Measurements from ENCODE around the gene PWP1. TPM values are rescaled to one million over a fixed set of nuclear protein-coding genes. Genes with fewer than 3 reads are reported as not detected.

PWP1 gene
- total and polyA plus RNA-seq, 10 of the 15 experiments (the other 5 are each of a cell fraction or from before 2014, with no cell fraction given), result 42.4 to 283 (median 84.6) TPM

- H3K27ac ChIP-seq (ENCODE audit: control insufficient read depth, insufficient read depth), result no peak overlapping the region
- ChIA-PET CTCF (interaction anchor here (0.7 kb wide), 1 partner anchor 16 kb away, joined by 3 read pairs; no protein-coding TSS in a partner anchor), POLR2A (no interaction called here), SMC1A (ENCODE audit: uncharacterized antibody, unreplicated experiment) (no interaction called here), RAD21 (ENCODE audit: unreplicated experiment) (no interaction called here)
- 43% methylated on average over 4 of the region's 4 CpGs for WGBS (ENCODE audit: insufficient coverage, insufficient replicate concordance, low lambda C conversion rate, missing lambda C conversion rate)
- H3K36me3 ChIP-seq (ENCODE audit: control insufficient read depth in 2 of 2, insufficient read depth in 2 of 2, low read length in 1 of 2), result no peaks in the 10 kb centered on the region
- DNase-seq (ENCODE audit: low read depth, low spot score) (no peak), ATAC-seq (no peak), FAIRE-seq (no peak)
- no peak overlapping the region for H2AFZ ChIP-seq (ENCODE audit: control insufficient read depth, low read depth, low read length)
- no peaks in the 10 kb centered on the region for H3K4me1 ChIP-seq (ENCODE audit: control insufficient read depth, insufficient read depth, low read length)
- H3K9me3 ChIP-seq (replicated peaks; ENCODE audit: control insufficient read depth, insufficient read depth, low read length), result no peaks in the 10 kb centered on the region
- in situ Hi-C loops (cut with MboI), result no loop called here
- no peaks in the 10 kb centered on the region for H4K20me1 ChIP-seq (ENCODE audit: control insufficient read depth, insufficient read depth)
- H3K4me3 ChIP-seq, result no peak overlapping the region
- no peak overlapping the region for H3K9ac ChIP-seq (ENCODE audit: control insufficient read depth, insufficient read depth, low read length)
- H3K79me2 ChIP-seq (ENCODE audit: control insufficient read depth, insufficient read depth, low read length), result no peaks in the 10 kb centered on the region
- H3K27me3 ChIP-seq (replicated peaks in 1 of 2; ENCODE audit: control insufficient read depth in 2 of 2, insufficient read depth in 2 of 2, low read length in 1 of 2), result no peaks in the 10 kb centered on the region; a peak in 1 of 4 replicates
- intact Hi-C loops (cut with micrococcal nuclease; ENCODE audit: unreplicated experiment), result no loop called here
- TF ChIP-seq ELK1 (IDR thresholded peaks at IDR 0.05; ENCODE audit: low read depth, low read length), result no peak
- no peak for TF ChIP-seq E4F1 (IDR thresholded peaks at IDR 0.05; ENCODE audit: borderline replicate concordance, partially characterized antibody)
- no TSS peak for BruUV-seq (replicated peaks)
- no peak overlapping the region for H3K4me2 ChIP-seq (ENCODE audit: control insufficient read depth, insufficient read depth)
Observed at GRCh38 chr12:107654873-107655272, 30.7 kb upstream of the PWP1 start.

Measured in GM12878 (cell line).